Measurements from ENCODE around the gene RABEP2. TPM values are rescaled to one million over a fixed set of nuclear protein-coding genes. Genes with fewer than 3 reads are reported as not detected.

Gene RABEP2
- total and polyA plus RNA-seq, 10 donors, result 40.8 to 90.0 (median 53.1) TPM

DNA sequence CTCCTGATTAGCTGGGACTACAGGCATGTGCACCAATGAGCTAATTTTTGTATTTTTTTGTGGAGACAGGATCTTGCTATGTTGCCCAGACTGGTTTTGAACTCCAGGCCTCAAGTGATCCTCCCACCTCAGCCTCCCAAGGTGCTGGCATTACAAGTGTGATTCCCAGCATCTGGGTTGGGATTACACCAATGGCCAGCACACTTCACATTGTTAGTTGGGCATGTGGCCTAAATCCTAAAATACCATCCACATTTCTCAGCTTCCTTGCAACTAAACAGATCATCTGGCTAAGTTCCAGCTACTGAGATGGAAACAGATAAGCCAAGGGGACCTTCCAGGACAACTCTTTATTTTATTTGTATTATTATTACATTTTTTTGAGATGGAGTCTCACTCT lies 9.9 kb downstream of the RABEP2 start:
- Histone ChIP-seq H3K36me3 (peaks cover 3 to 100% (median 77%) of the 10 kb centered on the region in 6 donors), H3K4me3 (no peak overlapping the region), H3K9me3 (no peaks in the 10 kb centered on the region), H3K27me3 (replicated peaks in 1 of 7) (no peaks in the 10 kb centered on the region), H3K4me1 (peaks cover 0 to 10% (median 6%) of the 10 kb centered on the region in 6 donors), H3K27ac (no peak overlapping the region)
- TF ChIP-seq POLR2A (IDR thresholded peaks at IDR 0.05) (no peak), CTCF (IDR thresholded peaks at IDR 0.05 in 8 of 11, conservative IDR thresholded peaks at IDR 0.05 in 3 of 11) (no peak), POLR2AphosphoS5 (IDR thresholded peaks at IDR 0.05) (no peak)
- DNase-seq, result no peak
- intact Hi-C loops (cut with DNase I; ENCODE audit: low total_unique reads), result no loop called here

- peaks cover 3 to 100% (median 75%) of the 10 kb centered on the region in 6 donors for H3K36me3 ChIP-seq
- H3K9me3 ChIP-seq, result no peaks in the 10 kb centered on the region
- H3K27ac ChIP-seq, result no peak overlapping the region
- H3K4me1 ChIP-seq, result peaks cover 0 to 21% (median 6%) of the 10 kb centered on the region in 6 donors
- H3K27me3 ChIP-seq (replicated peaks in 1 of 7), result no peaks in the 10 kb centered on the region
- intact Hi-C loops (cut with DNase I; ENCODE audit: low total_unique reads), result no loop called here
- 90 to 99% (median 94%) methylated on average over 23 to 29 of the region's 29 CpGs for WGBS, 5 donors
- TF ChIP-seq CTCF (IDR thresholded peaks at IDR 0.05 in 8 of 11, conservative IDR thresholded peaks at IDR 0.05 in 3 of 11), result no peak
- peak in 1 of 3 donors; percentile 17 for TF ChIP-seq POLR2AphosphoS5 (IDR thresholded peaks at IDR 0.05)
- no peak for TF ChIP-seq POLR2A (IDR thresholded peaks at IDR 0.05)
- DNase-seq, result no peak
- no peak overlapping the region for H3K4me3 ChIP-seq
These were observed 10.9 kb downstream of the RABEP2 start for GRCh38 chr16:28913946-28914724.

DNA sequence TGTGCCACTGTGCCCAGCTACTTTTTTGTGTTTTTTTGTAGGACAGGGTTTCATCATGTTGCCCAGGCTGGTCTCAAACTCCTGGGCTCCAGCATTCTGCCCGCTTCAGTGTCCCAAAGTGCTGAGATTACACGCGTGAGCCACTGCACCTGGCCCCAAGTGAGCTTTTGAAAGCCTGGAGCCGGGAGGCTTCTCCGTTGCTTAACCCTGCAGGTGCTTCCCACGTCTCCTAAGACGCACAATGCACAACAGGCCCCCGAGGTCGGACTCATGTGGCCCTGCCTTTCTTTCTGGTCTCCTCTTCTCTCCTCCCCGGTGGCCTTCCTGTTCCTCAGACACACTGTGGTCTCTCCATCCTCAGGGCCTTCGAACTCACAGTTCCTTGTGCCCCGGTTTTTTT lies 12.5 kb downstream of the RABEP2 start:
- WGBS, 5 donors, result 85 to 92% (median 90%) methylated on average over 12 of the region's 12 CpGs
- Histone ChIP-seq H3K36me3 (peaks cover 4 to 100% (median 77%) of the 10 kb centered on the region in 6 donors), H3K9me3 (no peaks in the 10 kb centered on the region), H3K4me1 (peaks cover 0 to 23% (median 6%) of the 10 kb centered on the region in 6 donors), H3K4me3 (no peak overlapping the region), H3K27me3 (replicated peaks in 1 of 7) (no peaks in the 10 kb centered on the region), H3K27ac (no peak overlapping the region)
- no peak for DNase-seq
- intact Hi-C loops (cut with DNase I; ENCODE audit: low total_unique reads), result no loop called here
- TF ChIP-seq CTCF (IDR thresholded peaks at IDR 0.05 in 8 of 11, conservative IDR thresholded peaks at IDR 0.05 in 3 of 11) (no peak), POLR2AphosphoS5 (IDR thresholded peaks at IDR 0.05) (no peak), POLR2A (IDR thresholded peaks at IDR 0.05) (no peak)
